Measurements from ENCODE around the gene PHB1. TPM values are rescaled to one million over a fixed set of nuclear protein-coding genes. Genes with fewer than 3 reads are reported as not detected.

PHB1 gene
- total and polyA plus RNA-seq, 5 donors from 2014 or later: 47.8 to 160 (median 137) TPM

DNA sequence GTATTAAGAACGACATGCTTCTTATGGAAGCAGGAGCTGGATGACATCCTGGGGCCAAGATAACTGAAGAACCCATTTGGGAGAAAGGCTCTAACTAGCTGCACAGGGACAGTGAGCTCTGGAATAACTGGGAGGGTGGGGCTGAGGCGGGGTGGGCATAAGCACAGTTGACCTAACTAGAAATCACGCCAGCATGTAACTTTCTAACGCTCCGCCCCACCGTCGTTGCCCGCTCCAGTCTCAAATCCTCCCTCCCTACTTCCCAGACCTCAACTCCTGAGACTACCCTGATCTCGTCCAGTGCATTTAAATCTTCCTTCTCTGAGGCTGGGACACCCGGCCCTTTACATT is 436 bp downstream of the PHB1 start:
- peaks cover 14% of the 10 kb centered on the region for H3K4me1 ChIP-seq (ENCODE audit: control insufficient read depth, insufficient read depth, low read length, poor library complexity, severe bottlenecking)
- H3K4me1 Mint-ChIP-seq: peaks cover 0 to 41% (median 13%) of the 10 kb centered on the region in 4 donors
- no peaks in the 10 kb centered on the region for H3K9me3 Mint-ChIP-seq
- peaks cover 20% of the 10 kb centered on the region for H3K27me3 Mint-ChIP-seq
- peak overlapping the region; percentile 58 for H3K27ac ChIP-seq (ENCODE audit: insufficient read depth, low read length, poor library complexity, severe bottlenecking)
- H3K4me3 Mint-ChIP-seq: peak overlapping the region; percentile 91 to 96 (median 96)
- H3K9me3 ChIP-seq (ENCODE audit: control insufficient read depth in 2 of 2, low read length in 2 of 2): no peaks in the 10 kb centered on the region
- H3K36me3 ChIP-seq (ENCODE audit: control insufficient read depth, insufficient read depth, low read length): peaks cover 35% of the 10 kb centered on the region
- peak overlapping the region; percentile 90 for H3K4me3 ChIP-seq (ENCODE audit: low read depth, low read length)
- no peak for ATAC-seq (ENCODE audit: low read depth in 2 of 2)
- peak overlapping the region; percentile 90 to 98 (median 97) for H3K27ac Mint-ChIP-seq
- DNase-seq: no peak
- peaks cover 26% of the 10 kb centered on the region for H3K36me3 Mint-ChIP-seq
- H3K27me3 ChIP-seq (ENCODE audit: control insufficient read depth, insufficient read depth, low read length): no peaks in the 10 kb centered on the region

DNA sequence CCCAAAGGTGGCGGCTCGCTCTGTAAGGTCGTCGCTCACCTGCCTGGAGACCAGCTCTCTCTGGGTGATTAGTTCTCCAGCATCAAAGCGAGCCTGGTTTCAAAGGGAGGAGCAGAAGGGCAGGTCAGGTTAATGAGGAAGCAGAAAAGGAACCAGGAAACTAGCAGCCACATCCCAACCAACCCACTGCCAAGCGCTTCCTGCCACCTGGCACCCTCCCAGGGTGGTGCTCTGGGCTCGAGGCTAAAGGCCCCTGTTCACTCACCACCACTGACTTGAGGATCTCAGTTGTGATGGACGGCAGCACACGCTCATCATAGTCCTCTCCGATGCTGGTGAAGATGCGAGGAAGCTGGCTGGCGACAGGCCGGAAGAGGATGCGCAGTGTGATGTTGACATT is 5.6 kb downstream of the PHB1 start:
- peaks cover 80% of the 10 kb centered on the region for H3K36me3 ChIP-seq (ENCODE audit: control insufficient read depth, insufficient read depth, low read length)
- ATAC-seq (ENCODE audit: low read depth in 2 of 2): no peak
- H3K27me3 Mint-ChIP-seq: no peaks in the 10 kb centered on the region
- H3K4me1 ChIP-seq (ENCODE audit: control insufficient read depth, insufficient read depth, low read length, poor library complexity, severe bottlenecking): peaks cover 8% of the 10 kb centered on the region
- H3K4me1 Mint-ChIP-seq: peaks cover 8 to 50% (median 18%) of the 10 kb centered on the region in 4 donors
- H3K27ac ChIP-seq (ENCODE audit: insufficient read depth, low read length, poor library complexity, severe bottlenecking): no peak overlapping the region
- no peak overlapping the region for H3K4me3 ChIP-seq (ENCODE audit: low read depth, low read length)
- H3K9me3 Mint-ChIP-seq: no peaks in the 10 kb centered on the region
- no peaks in the 10 kb centered on the region for H3K27me3 ChIP-seq (ENCODE audit: control insufficient read depth, insufficient read depth, low read length)
- H3K9me3 ChIP-seq (ENCODE audit: control insufficient read depth in 2 of 2, low read length in 2 of 2): no peaks in the 10 kb centered on the region
- H3K36me3 Mint-ChIP-seq: peaks cover 63% of the 10 kb centered on the region
- no peak for DNase-seq
- peak overlapping the region in 1 of 3 donors; percentile 40 for H3K27ac Mint-ChIP-seq
- H3K4me3 Mint-ChIP-seq: no peak overlapping the region

GRCh38 chr17:49407981-49408501 is 6.6 kb downstream of the PHB1 start:
- no peaks in the 10 kb centered on the region for H3K9me3 Mint-ChIP-seq
- H3K4me1 Mint-ChIP-seq: peaks cover 8 to 46% (median 16%) of the 10 kb centered on the region in 4 donors
- H3K4me1 ChIP-seq (ENCODE audit: control insufficient read depth, insufficient read depth, low read length, poor library complexity, severe bottlenecking): peaks cover 6% of the 10 kb centered on the region
- H3K9me3 ChIP-seq (ENCODE audit: control insufficient read depth in 2 of 2, low read length in 2 of 2): no peaks in the 10 kb centered on the region
- DNase-seq (peak; percentile 67 to 82 (median 81)), ATAC-seq (ENCODE audit: low read depth in 2 of 2) (peak; percentile 96)
- no peak overlapping the region for H3K27ac ChIP-seq (ENCODE audit: insufficient read depth, low read length, poor library complexity, severe bottlenecking)
- no peaks in the 10 kb centered on the region for H3K27me3 ChIP-seq (ENCODE audit: control insufficient read depth, insufficient read depth, low read length)
- H3K36me3 Mint-ChIP-seq: peaks cover 69% of the 10 kb centered on the region
- peak overlapping the region in 2 of 3 donors; percentile 36 to 40 for H3K27ac Mint-ChIP-seq
- H3K27me3 Mint-ChIP-seq: no peaks in the 10 kb centered on the region
- peak overlapping the region in 1 of 4 donors; percentile 75 for H3K4me3 Mint-ChIP-seq
- peaks cover 87% of the 10 kb centered on the region for H3K36me3 ChIP-seq (ENCODE audit: control insufficient read depth, insufficient read depth, low read length)
- H3K4me3 ChIP-seq (ENCODE audit: low read depth, low read length): peak overlapping the region; percentile 39

- H3K27me3 ChIP-seq (ENCODE audit: control insufficient read depth, insufficient read depth, low read length): no peaks in the 10 kb centered on the region
- DNase-seq (no peak), ATAC-seq (ENCODE audit: low read depth in 2 of 2) (no peak)
- Mint-ChIP-seq H3K27ac (no peak overlapping the region), H3K36me3 (peaks cover 71% of the 10 kb centered on the region), H3K4me3 (no peak overlapping the region), H3K4me1 (peaks cover 8 to 40% (median 16%) of the 10 kb centered on the region in 4 donors), H3K27me3 (no peaks in the 10 kb centered on the region), H3K9me3 (no peaks in the 10 kb centered on the region)
- no peaks in the 10 kb centered on the region for H3K9me3 ChIP-seq (ENCODE audit: control insufficient read depth in 2 of 2, low read length in 2 of 2)
- H3K4me1 ChIP-seq (ENCODE audit: control insufficient read depth, insufficient read depth, low read length, poor library complexity, severe bottlenecking): peaks cover 6% of the 10 kb centered on the region
- H3K4me3 ChIP-seq (ENCODE audit: low read depth, low read length): no peak overlapping the region
- peaks cover 78% of the 10 kb centered on the region for H3K36me3 ChIP-seq (ENCODE audit: control insufficient read depth, insufficient read depth, low read length)
- no peak overlapping the region for H3K27ac ChIP-seq (ENCODE audit: insufficient read depth, low read length, poor library complexity, severe bottlenecking)
Measured at GRCh38 chr17:49407086-49407485, 7.6 kb downstream of the PHB1 start.

DNA sequence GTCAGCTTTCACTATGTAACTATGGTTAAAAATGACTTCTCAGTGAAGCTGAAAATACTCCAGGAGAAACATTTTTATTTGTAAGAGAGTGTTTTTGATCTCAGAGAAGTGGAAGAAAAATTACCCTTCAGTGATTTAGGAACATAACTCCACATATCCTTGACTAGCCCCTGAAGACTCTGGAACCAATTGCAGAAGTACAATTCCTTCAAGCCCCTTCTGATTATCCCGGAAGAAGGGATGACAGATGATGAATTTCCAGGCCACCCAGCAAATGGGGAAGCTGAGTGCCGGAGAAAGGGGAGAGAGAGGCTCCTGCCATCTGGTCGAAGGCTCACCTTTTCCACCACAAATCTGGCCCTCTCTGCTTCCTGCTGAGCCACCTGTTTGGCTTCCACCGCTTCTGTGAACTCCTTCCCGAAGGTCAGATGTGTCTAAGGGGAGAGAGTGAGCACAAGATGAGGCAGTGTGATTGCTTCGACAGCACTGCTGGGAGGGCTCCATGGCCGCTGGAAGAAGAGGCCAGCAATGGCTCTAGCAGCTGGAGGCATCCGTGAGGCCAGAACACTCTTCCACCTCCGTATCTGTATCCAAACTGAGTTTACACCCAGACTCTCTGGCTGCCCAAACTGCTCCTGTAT is 8.1 kb downstream of the PHB1 start:
- peaks cover 66% of the 10 kb centered on the region for H3K36me3 Mint-ChIP-seq
- H3K4me1 Mint-ChIP-seq: peaks cover 8 to 35% (median 13%) of the 10 kb centered on the region in 4 donors
- Histone ChIP-seq H3K27me3 (ENCODE audit: control insufficient read depth, insufficient read depth, low read length) (no peaks in the 10 kb centered on the region), H3K4me3 (ENCODE audit: low read depth, low read length) (no peak overlapping the region), H3K36me3 (ENCODE audit: control insufficient read depth, insufficient read depth, low read length) (peaks cover 72% of the 10 kb centered on the region), H3K9me3 (ENCODE audit: control insufficient read depth in 2 of 2, low read length in 2 of 2) (no peaks in the 10 kb centered on the region), H3K27ac (ENCODE audit: insufficient read depth, low read length, poor library complexity, severe bottlenecking) (no peak overlapping the region), H3K4me1 (ENCODE audit: control insufficient read depth, insufficient read depth, low read length, poor library complexity, severe bottlenecking) (peaks cover 6% of the 10 kb centered on the region)
- peak overlapping the region in 1 of 3 donors; percentile 54 for H3K27ac Mint-ChIP-seq
- ATAC-seq (ENCODE audit: low read depth in 2 of 2) (no peak), DNase-seq (no peak)
- no peak overlapping the region for H3K4me3 Mint-ChIP-seq
- no peaks in the 10 kb centered on the region for H3K9me3 Mint-ChIP-seq
- no peaks in the 10 kb centered on the region for H3K27me3 Mint-ChIP-seq

DNA sequence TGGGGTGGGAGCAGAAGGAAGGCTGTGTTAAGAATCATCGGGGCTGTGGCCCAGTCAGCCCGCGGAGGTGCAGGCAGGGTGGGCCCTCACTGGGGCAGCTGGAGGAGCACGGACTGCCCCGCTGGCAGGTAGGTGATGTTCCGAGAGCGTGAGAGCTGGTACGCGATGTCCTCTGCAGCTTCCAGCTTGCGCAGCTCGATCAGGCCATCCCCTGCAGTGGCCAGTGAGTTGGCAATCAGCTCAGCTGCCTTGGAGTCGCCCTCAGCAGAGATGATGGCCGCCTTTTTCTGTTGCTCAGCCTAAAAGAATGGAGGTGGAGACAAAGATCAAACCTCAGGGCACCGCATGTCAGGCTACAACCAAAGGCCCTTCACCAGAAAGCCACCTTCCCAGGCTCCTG is 9.8 kb downstream of the PHB1 start:
- Mint-ChIP-seq H3K27me3 (no peaks in the 10 kb centered on the region), H3K36me3 (peaks cover 54% of the 10 kb centered on the region), H3K4me3 (no peak overlapping the region), H3K9me3 (no peaks in the 10 kb centered on the region), H3K27ac (no peak overlapping the region), H3K4me1 (peaks cover 6 to 27% (median 11%) of the 10 kb centered on the region in 4 donors)
- Histone ChIP-seq H3K4me1 (ENCODE audit: control insufficient read depth, insufficient read depth, low read length, poor library complexity, severe bottlenecking) (peaks cover 6% of the 10 kb centered on the region), H3K36me3 (ENCODE audit: control insufficient read depth, insufficient read depth, low read length) (peaks cover 56% of the 10 kb centered on the region), H3K4me3 (ENCODE audit: low read depth, low read length) (no peak overlapping the region), H3K27ac (ENCODE audit: insufficient read depth, low read length, poor library complexity, severe bottlenecking) (no peak overlapping the region), H3K9me3 (ENCODE audit: control insufficient read depth in 2 of 2, low read length in 2 of 2) (no peaks in the 10 kb centered on the region), H3K27me3 (ENCODE audit: control insufficient read depth, insufficient read depth, low read length) (no peaks in the 10 kb centered on the region)
- ATAC-seq (ENCODE audit: low read depth in 2 of 2) (no peak), DNase-seq (no peak)

DNA sequence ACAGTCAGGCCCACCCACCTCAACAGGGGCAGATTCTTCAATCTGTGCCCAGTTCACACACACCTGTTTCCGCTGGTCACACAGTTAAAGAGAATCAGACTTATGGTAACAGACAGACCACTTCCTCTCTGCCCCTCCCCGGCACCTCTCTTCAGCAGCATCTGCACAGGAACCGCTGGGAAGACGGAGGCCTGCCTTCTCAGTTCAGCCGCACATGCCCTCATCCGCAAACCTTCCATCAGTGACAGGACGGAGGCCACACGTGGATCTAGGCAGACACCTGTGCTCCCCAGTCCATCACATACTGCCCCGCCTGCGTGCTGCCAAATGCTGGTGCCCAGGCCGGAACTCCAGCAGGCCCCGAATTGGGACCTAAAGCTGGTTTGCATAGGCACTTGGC is 10.3 kb downstream of the PHB1 start:
- Histone ChIP-seq H3K4me1 (ENCODE audit: control insufficient read depth, insufficient read depth, low read length, poor library complexity, severe bottlenecking) (peaks cover 6% of the 10 kb centered on the region), H3K9me3 (ENCODE audit: control insufficient read depth in 2 of 2, low read length in 2 of 2) (no peaks in the 10 kb centered on the region), H3K27me3 (ENCODE audit: control insufficient read depth, insufficient read depth, low read length) (no peaks in the 10 kb centered on the region), H3K27ac (ENCODE audit: insufficient read depth, low read length, poor library complexity, severe bottlenecking) (no peak overlapping the region), H3K4me3 (ENCODE audit: low read depth, low read length) (no peak overlapping the region), H3K36me3 (ENCODE audit: control insufficient read depth, insufficient read depth, low read length) (peaks cover 52% of the 10 kb centered on the region)
- Mint-ChIP-seq H3K9me3 (no peaks in the 10 kb centered on the region), H3K27ac (peak overlapping the region in 1 of 3 donors; percentile 79), H3K36me3 (peaks cover 54% of the 10 kb centered on the region), H3K27me3 (no peaks in the 10 kb centered on the region), H3K4me1 (peaks cover 6 to 27% (median 11%) of the 10 kb centered on the region in 4 donors), H3K4me3 (no peak overlapping the region)
- DNase-seq (peak in 1 of 3 donors; percentile 54), ATAC-seq (ENCODE audit: low read depth in 2 of 2) (no peak)
